Fibroblast of lung (primary cell): ENCODE data around the gene USP30.

Experiments used
- CTCF ChIP-seq, 2 donors: IDR thresholded peaks in 1 of 2; conservative IDR thresholded peaks in 1 of 2; 1 replicate in 1 of 2; 2 replicates in 1 of 2; pipeline ENCODE4 v1.5.1; 2011 to 2012; ENCODE audit warnings: low read length in 2 of 2, control low read depth in 1 of 2, inconsistent platforms in 1 of 2, low read depth in 1 of 2, mild to moderate bottlenecking in 1 of 2
- EZH2 ChIP-seq: IDR thresholded peaks from 2 replicates; pipeline ENCODE4 v1.5.1; 2012; ENCODE audit warnings: low read length, control low read depth, mild to moderate bottlenecking; ENCODE audit errors: missing control alignments

GRCh38 chr12:109098183-109098604 lies 45.8 kb downstream of the USP30 start:
- TF ChIP-seq CTCF (conservative IDR thresholded peaks at IDR 0.05 in 1 of 2, IDR thresholded peaks at IDR 0.05 in 1 of 2; ENCODE audit: low read depth in 1 of 2, low read length in 2 of 2) (no peak), EZH2 (no peak)
